ENCODE results near the gene TMPRSS11D.

Gene TMPRSS11D, protein sequence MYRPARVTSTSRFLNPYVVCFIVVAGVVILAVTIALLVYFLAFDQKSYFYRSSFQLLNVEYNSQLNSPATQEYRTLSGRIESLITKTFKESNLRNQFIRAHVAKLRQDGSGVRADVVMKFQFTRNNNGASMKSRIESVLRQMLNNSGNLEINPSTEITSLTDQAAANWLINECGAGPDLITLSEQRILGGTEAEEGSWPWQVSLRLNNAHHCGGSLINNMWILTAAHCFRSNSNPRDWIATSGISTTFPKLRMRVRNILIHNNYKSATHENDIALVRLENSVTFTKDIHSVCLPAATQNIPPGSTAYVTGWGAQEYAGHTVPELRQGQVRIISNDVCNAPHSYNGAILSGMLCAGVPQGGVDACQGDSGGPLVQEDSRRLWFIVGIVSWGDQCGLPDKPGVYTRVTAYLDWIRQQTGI

DNA sequence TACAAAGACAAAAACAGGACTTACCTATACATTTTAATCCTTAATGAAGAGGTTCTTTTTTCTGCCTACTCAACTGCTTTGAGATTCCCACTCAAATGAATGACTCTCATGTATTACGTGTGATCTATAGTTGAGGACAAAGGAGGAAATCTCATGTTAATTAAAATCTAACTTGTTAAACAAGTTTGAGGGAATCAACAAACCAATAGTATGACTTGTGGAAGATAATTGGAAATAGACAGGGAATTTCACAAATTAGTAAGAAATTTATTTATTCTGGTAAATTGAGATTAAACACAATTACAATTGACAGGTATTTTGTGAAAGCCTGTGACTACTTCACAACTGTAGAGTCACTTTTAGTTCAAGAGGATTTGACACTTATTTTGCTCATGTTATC lies at the start of gene TMPRSS11D:
Gene TMPRSS11D (minus strand): TSS at position 101 of the 400 bp plus-strand sequence. CDS start 69 bp downstream, at position 32.
- H3K27ac ChIP-seq: peak within 1 kb of the TSS; percentile 99
- no peak for DNase-seq (ENCODE audit: low read depth, low spot score)

DNA sequence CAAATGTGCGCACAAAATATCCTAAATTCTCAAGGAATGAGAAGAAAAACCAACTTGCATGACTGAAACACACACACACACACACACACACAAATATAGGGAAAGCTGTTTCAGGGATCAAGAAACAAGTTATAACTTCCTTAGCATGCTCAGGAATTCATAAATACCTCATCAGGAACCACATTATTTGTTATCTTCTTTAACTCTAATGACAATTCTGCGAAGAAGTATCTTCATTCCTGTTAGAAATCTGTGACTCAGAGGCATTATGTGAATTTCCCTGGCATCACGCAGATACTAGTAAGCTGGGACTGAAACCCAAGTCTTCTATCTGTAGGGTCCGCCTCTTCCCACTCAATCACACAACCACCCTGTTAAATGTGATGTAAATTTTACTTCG lies 49.2 kb upstream of the TMPRSS11D start:
- no peak for DNase-seq (ENCODE audit: low read depth, low spot score)
- H3K27ac ChIP-seq: no peak overlapping the region

- H3K27ac ChIP-seq: peak overlapping the region; percentile 86
- peak; percentile 45 for DNase-seq (ENCODE audit: low read depth, low spot score)
These were observed 47.5 kb upstream of the TMPRSS11D start for GRCh38 chr4:67931256-67931655.

DNA sequence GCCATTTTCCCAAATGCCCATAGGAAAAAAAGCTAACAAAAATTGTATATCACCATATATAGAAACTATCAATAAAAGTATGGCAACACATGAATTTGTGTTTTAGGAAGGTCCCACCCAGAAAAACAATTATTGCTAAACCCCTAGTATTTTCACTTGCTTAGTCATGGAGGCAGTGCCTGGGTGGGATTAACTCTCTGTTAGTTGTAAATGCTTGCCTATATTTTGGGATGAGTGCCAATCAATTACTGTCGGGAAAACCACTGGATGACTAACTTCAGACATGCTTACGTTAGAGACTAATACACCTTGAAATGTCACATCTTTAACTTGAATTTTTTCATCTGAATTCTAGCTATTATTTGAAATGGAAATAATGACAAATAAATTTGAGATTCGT lies 45.6 kb upstream of the TMPRSS11D start:
- H3K27ac ChIP-seq: peak overlapping the region; percentile 86
- peak; percentile 89 for DNase-seq (ENCODE audit: low read depth, low spot score)

GRCh38 chr4:67928546-67928945 lies 44.7 kb upstream of the TMPRSS11D start:
- peak overlapping the region; percentile 86 for H3K27ac ChIP-seq
- DNase-seq (ENCODE audit: low read depth, low spot score): peak; percentile 60

DNA sequence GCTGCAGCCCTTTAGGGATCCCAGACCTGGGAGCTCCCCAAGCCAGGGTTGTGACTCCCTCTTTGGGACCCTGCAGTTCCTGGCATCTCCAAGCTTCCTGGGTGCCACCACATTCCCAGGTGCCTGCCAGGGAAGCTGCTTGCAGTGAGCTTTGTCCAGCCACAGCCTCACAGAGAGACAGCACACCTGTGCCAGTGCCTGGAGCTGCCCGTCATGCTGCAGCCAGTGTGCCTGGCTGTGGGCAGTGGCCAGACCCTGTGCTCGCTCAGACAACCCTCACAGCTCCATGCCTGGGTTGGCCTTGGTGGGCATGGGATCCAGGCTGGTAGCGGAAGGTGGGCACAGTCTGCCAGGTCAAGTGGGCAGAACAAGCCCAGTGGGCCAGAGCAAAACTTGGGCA lies 43.4 kb upstream of the TMPRSS11D start:
- DNase-seq (ENCODE audit: low read depth, low spot score): no peak
- H3K27ac ChIP-seq: peak overlapping the region; percentile 86

DNA sequence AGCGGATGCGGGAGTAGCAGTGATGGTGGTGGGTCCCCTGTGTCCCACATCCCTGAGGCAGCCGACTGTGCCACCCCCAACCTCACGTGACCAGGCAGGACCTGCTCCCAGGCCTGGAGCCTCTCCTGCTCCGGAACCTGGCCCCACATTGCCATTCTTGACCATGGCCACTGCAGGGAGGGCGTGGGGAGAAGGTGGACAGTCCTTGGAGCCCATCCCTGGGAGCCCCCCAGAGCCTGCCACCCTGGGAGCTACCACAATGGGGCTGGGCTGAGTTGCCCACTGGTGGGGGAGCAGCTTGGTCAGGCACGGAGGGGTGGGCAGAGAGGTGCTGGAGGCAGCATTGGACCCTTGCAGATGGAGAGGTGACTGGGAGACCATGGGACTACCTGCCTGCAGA lies 42.7 kb upstream of the TMPRSS11D start:
- H3K27ac ChIP-seq: no peak overlapping the region
- DNase-seq (ENCODE audit: low read depth, low spot score): no peak

DNA sequence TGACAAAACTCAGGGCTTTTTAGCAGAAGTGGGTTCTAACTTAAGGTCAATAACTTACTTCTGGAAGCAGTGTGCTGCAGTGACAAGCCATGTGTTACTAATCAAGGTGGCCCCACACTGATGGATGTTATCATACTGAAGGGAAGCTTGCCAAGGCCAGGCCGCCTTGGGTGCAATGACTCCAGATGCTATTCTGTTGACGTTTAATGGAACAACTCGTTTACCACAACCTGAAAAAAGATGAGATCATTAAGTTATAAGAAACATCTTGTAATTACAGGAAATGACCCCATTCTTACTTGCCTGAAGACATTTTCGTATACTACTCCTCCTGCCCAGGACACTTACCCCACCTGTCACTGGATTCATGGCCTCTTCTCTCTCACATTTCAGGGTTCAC lies 38.9 kb upstream of the TMPRSS11D start:
- DNase-seq (ENCODE audit: low read depth, low spot score): no peak
- peak overlapping the region; percentile 60 for H3K27ac ChIP-seq

- no peak for DNase-seq (ENCODE audit: low read depth, low spot score)
These were observed 34.6 kb upstream of the TMPRSS11D start for GRCh38 chr4:67918428-67918827.

DNA sequence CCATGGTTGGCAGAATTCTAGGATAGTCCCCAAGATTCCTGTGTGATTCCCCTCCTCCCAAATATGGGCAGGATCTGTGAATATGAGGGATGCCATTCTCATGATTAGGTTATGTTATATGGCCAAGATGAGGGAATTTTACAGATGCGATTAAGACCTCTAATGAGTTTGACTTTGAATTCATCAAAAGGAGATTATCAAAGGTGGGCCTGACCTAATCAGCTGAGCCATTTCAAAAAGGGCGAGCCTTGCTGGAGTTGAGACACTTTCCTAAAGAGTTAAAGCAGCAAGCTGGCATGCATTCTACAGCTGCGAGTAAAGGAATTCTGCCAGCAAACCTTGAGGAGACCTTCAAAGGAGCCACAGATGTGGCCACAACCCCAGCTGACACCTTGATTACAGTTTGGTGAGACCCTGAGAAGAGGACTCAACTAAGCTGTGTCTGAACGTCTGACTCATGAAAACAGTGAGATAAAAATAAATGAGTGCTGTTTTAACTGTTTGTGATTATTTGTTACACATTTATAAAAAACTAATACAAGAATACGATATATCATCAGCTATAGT lies 31.7 kb upstream of the TMPRSS11D start:
- no peak overlapping the region for H3K27ac ChIP-seq
- no peak for DNase-seq (ENCODE audit: low read depth, low spot score)

More at GRCh38 chr4:67918428-67918827, 34.6 kb upstream of the TMPRSS11D start:
- H3K27ac ChIP-seq: no peak overlapping the region

DNA sequence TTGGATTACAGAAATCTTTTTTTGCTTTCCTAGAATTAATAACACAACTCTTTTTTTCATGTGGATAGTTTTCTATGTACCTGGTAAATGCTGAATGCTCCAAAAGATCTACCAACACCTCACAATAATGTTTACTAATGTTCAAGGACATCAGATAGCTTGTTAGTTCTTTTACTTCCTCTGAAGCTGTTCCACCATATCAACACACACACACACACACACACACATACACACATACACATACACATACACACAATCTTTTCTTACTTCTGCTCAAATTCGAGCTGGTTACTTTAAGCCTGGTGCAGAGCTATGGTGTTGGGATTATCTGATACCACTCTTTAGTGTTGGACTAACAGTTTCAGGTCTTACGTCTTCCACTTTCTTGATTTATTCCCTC lies 28.3 kb upstream of the TMPRSS11D start:
- no peak overlapping the region for H3K27ac ChIP-seq
- no peak for DNase-seq (ENCODE audit: low read depth, low spot score)

- DNase-seq (ENCODE audit: low read depth, low spot score): no peak
- no peak overlapping the region for H3K27ac ChIP-seq
These were observed 27.8 kb upstream of the TMPRSS11D start for GRCh38 chr4:67911638-67912037.

- H3K27ac ChIP-seq: no peak overlapping the region
- DNase-seq (ENCODE audit: low read depth, low spot score): no peak
These were observed 27.3 kb upstream of the TMPRSS11D start for GRCh38 chr4:67911141-67911540.

DNA sequence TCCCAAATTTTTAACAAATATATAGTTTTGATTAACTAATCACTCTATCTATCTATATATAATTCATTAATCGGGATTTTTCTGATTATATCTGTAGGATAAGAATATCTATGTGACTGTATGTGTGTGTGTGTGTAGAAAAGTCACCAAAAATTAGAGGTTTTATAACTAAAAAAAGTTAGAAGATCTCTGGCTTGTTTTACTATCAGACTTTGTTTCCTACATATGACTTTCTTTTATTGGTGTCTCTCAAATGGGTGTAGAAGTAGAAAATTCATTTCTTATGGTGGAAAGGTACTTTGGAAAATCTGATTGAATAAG lies 26.7 kb upstream of the TMPRSS11D start:
- H3K27ac ChIP-seq: no peak overlapping the region
- no peak for DNase-seq (ENCODE audit: low read depth, low spot score)

DNA sequence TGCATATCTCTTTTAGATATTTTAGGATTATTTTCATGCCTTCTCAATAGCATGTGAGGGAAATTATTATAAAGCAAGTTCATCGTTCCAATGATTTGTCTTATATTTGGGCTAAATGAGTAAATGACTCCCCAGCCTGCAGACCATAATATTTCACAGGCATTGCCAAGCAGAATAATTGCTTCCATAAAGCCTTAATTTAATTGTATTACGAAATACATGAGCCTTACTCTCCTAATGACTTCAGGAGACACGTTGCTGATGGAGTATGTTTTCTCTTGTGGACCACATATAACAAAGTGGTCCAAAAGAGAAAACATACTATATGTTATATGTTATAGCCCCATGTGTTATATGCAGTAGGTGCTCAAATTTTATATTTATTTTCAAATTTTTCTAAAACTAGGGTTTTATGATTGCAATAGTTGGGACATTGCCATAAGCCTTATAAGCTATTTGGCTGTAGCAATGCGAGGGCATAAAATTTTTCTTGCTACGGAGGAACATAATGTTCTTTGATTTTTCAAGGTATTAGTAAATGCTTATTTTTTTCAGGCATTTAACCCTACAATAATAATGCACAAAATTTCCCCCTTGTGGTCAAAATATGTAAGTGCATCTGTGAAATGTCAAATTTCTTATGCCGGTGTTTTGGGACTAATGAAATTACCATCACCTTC lies 26.2 kb upstream of the TMPRSS11D start:
- H3K27ac ChIP-seq: no peak overlapping the region
- DNase-seq (ENCODE audit: low read depth, low spot score): no peak

- no peak for DNase-seq (ENCODE audit: low read depth, low spot score)
- no peak overlapping the region for H3K27ac ChIP-seq
These were observed 23.8 kb upstream of the TMPRSS11D start for GRCh38 chr4:67907650-67908049.

GRCh38 chr4:67899096-67899495 lies 15.3 kb upstream of the TMPRSS11D start:
- DNase-seq (ENCODE audit: low read depth, low spot score): no peak
- H3K27ac ChIP-seq: no peak overlapping the region

DNA sequence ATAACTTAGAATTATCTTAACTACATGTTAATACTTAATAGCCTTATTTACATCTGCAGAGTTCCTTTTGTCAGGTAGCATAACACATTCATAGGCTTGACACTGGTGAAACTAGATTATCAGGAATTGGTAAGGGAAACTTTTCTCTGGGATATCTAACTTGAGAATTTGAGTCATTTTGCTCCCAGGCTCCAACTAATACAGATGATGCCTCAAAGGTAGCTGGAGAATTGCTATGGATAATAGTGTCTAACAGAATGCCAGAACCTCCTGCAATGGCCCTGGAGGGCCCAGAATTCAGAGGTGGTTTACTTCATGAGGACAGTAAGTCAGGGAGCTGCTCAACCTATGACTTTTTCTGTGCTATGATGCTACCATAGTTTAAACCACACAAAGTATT lies 13.9 kb upstream of the TMPRSS11D start:
- no peak for DNase-seq (ENCODE audit: low read depth, low spot score)
- H3K27ac ChIP-seq: no peak overlapping the region

DNA sequence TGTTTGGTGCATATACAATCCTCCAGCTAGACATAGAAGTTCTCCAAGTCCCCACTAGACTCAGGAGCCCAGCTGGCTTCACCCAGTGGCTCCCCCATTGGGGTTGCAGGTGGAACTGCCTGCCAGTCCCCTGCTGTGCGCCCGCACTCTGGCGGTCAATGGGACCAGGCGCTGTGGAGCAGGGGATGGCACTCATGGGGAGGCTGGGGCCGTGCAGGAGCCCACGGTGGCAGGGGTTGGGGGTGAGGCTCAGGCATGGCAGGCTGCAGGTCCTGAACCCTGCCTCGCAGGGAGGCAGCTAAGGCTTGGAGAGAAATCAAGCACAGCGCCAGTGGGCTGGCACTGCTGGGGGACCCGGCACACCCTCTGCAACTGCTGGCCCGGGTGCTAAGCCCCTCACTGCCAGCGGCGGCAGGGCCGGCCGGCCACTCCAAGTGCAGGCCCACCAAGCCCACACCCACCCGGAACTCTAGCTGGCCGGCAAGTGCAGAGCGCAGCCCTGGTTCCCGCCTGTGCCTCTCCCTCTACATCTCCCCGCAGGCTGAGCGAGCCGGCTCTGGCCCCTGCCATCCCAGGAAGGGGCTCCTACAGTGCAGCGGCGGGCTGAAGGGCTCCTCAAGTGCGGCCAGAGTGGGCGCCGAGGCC lies 12.7 kb upstream of the TMPRSS11D start:
- H3K27ac ChIP-seq: no peak overlapping the region
- no peak for DNase-seq (ENCODE audit: low read depth, low spot score)

GRCh38 chr4:67894659-67895058 lies 10.9 kb upstream of the TMPRSS11D start:
- H3K27ac ChIP-seq: no peak overlapping the region
- no peak for DNase-seq (ENCODE audit: low read depth, low spot score)

GRCh38 chr4:67892905-67893304 lies 9.1 kb upstream of the TMPRSS11D start:
- DNase-seq (ENCODE audit: low read depth, low spot score): no peak
- H3K27ac ChIP-seq: no peak overlapping the region

All from epithelial cell of prostate (primary cell).